Neural cell (in vitro differentiated cells): ENCODE results near the gene SAMD15. TPM values are rescaled to one million over a fixed set of nuclear protein-coding genes. Genes with fewer than 3 reads are reported as not detected.

ENCODE experiments used
- H2AFZ ChIP-seq: fragments of 200-600, 300-800 bp; sonication (generic), shearing (Covaris generic); 2 replicates; pipeline ENCODE4 v1.6.0; 2014; ENCODE audit warnings: low read depth, mild to moderate bottlenecking, antibody characterized with exemption, low read length, moderate library complexity
- H3F3A ChIP-seq: fragments of 200-600 bp; shearing (Covaris generic); 2 replicates; pipeline ENCODE4 v1.6.1; 2016; ENCODE audit warnings: mild to moderate bottlenecking, moderate library complexity, mixed read lengths, antibody characterized with exemption, low read length; ENCODE audit not compliant: insufficient read depth, poor library complexity, severe bottlenecking
- H3K27ac ChIP-seq: fragments of 200-600, 300-800 bp; sonication (generic), shearing (Covaris generic); 2 replicates; pipeline ENCODE4 v1.5.1; 2014; ENCODE audit warnings: mild to moderate bottlenecking, low read length, moderate library complexity
- H3K27me3 ChIP-seq: fragments of 300-800, 200-600 bp; sonication (generic), shearing (Covaris generic); 2 replicates; pipeline ENCODE4 v1.6.0; 2014; ENCODE audit warnings: mild to moderate bottlenecking, low read depth, low read length, moderate library complexity; ENCODE audit not compliant: insufficient read depth
- H3K36me3 ChIP-seq: fragments of 300-800, 200-600 bp; sonication (generic), shearing (Covaris generic); 2 replicates; pipeline ENCODE4 v1.5.1; 2014; ENCODE audit warnings: mild to moderate bottlenecking, antibody characterized with exemption, low read length, moderate library complexity; ENCODE audit not compliant: insufficient read depth
- H3K4me2 ChIP-seq: fragments of 300-800, 200-600 bp; sonication (generic), shearing (Covaris generic); 2 replicates; pipeline ENCODE4 v1.6.0; 2014; ENCODE audit warnings: mild to moderate bottlenecking, low read length
- H3K4me3 ChIP-seq: fragments of 300-800, 200-600 bp; sonication (generic), shearing (Covaris generic); 2 replicates; pipeline ENCODE4 v1.5.1; 2014; ENCODE audit warnings: mild to moderate bottlenecking, low read length, moderate library complexity
- H3K79me2 ChIP-seq: fragments of 200-600 bp; shearing (Covaris generic); replicated peaks from 2 replicates; pipeline ENCODE4 v1.6.0; 2014; ENCODE audit warnings: mild to moderate bottlenecking, low read length, moderate library complexity; ENCODE audit not compliant: insufficient read depth
- H3K9ac ChIP-seq: fragments of 300-800, 200-600 bp; sonication (generic), shearing (Covaris generic); 2 replicates; pipeline ENCODE4 v1.6.1; 2016; ENCODE audit warnings: mild to moderate bottlenecking, low read length, mixed read lengths
- H3K9me2 ChIP-seq: fragments of 200-600 bp; shearing (Covaris generic); 2 replicates; pipeline ENCODE4 v1.6.1; 2016; ENCODE audit warnings: mild to moderate bottlenecking, low read length, mixed read lengths; ENCODE audit not compliant: insufficient read depth
- H3K9me3 ChIP-seq: fragments of 200-600, 300-800 bp; sonication (generic), shearing (Covaris generic); 2 replicates; pipeline ENCODE4 v1.6.1; 2016; ENCODE audit warnings: mild to moderate bottlenecking, mixed run types, low read length, moderate library complexity, mixed read lengths
- H4K20me1 ChIP-seq: fragments of 200-600 bp; shearing (Covaris generic); 2 replicates; pipeline ENCODE4 v1.6.1; 2016; ENCODE audit warnings: mild to moderate bottlenecking, mixed run types; ENCODE audit not compliant: insufficient read depth
- EP300 ChIP-seq: fragments of 450-650 bp; conservative IDR thresholded peaks from 2 replicates; pipeline ENCODE4 v1.6.1; 2014; ENCODE audit warnings: antibody characterized with exemption, mild to moderate bottlenecking, moderate library complexity; ENCODE audit not compliant: poor library complexity, severe bottlenecking
- EZH2 ChIP-seq: fragments of 200-600, 300-800 bp; shearing (Covaris generic), sonication (generic); IDR thresholded peaks from 2 replicates; pipeline ENCODE4 v1.6.1; 2014; ENCODE audit warnings: antibody characterized with exemption, low read length, borderline replicate concordance, mild to moderate bottlenecking; ENCODE audit not compliant: insufficient read depth, poor library complexity, severe bottlenecking
- MXI1 ChIP-seq: fragments of 450-650 bp; conservative IDR thresholded peaks from 2 replicates; pipeline ENCODE4 v1.6.1; 2014; ENCODE audit warnings: antibody characterized with exemption, mild to moderate bottlenecking; ENCODE audit not compliant: poor library complexity, severe bottlenecking
- POLR2AphosphoS5 ChIP-seq: IDR thresholded peaks from 2 replicates; pipeline ENCODE4 v1.6.1; 2012
- RAD21 ChIP-seq: fragments of 450-650 bp; conservative IDR thresholded peaks from 2 replicates; pipeline ENCODE4 v1.6.1; 2014; ENCODE audit warnings: antibody characterized with exemption, mild to moderate bottlenecking, moderate library complexity
- SMC3 ChIP-seq: fragments of 450-650 bp; conservative IDR thresholded peaks from 2 replicates; pipeline ENCODE4 v1.6.1; 2014; ENCODE audit warnings: antibody characterized with exemption, mild to moderate bottlenecking, moderate library complexity; ENCODE audit not compliant: poor library complexity
- TAF1 ChIP-seq: IDR thresholded peaks from 2 replicates; pipeline ENCODE4 v1.6.1; 2012; ENCODE audit warnings: low read depth
- polyA plus RNA-seq: library from polyadenylated mRNA; depleted of rRNA; stranded (reverse); fragments of >200 nt; gene quantifications from 2 replicates; pipeline ENCODE4 v1.2.3, GENCODE V29; 2014
- TF ChIP-seq, protein P1 (sequence below): fragments of 450-650 bp; IDR thresholded peaks from 2 replicates; pipeline ENCODE4 v1.5.1; 2014; ENCODE audit warnings: antibody characterized with exemption, mild to moderate bottlenecking, moderate library complexity; ENCODE audit not compliant: poor library complexity, severe bottlenecking
- TF ChIP-seq, protein P2 (sequence below): IDR thresholded peaks from 2 replicates; pipeline ENCODE4 v1.6.1; 2012; ENCODE audit warnings: borderline replicate concordance

Gene SAMD15
- polyA plus RNA-seq, 1 donor from 2014 or later: 2.8 TPM

DNA sequence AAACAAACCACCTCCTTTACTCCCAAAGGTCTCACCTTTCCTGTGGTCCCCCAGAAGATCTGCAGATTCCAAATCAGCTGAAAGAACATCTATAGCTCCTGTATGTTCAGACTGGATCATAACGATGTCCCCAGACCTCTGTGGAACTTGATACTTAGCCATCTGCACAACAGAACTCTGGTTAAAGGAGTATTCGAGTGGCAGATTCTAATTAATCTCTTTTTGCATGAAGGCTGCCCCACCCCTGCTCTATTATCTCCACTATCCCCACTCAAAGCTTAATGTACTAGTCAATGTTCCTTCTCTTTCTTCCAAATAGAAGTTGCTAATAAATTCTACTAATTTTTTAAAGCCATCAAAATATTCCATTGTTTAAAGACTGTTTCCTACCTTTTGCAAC, 33.5 kb upstream of the SAMD15 start:
- no peaks in the 10 kb centered on the region for H3K79me2 ChIP-seq
- no peaks in the 10 kb centered on the region for H3K9me2 ChIP-seq
- no peak overlapping the region for H2AFZ ChIP-seq
- H3K4me2 ChIP-seq: no peak overlapping the region
- no peak overlapping the region for H3K9ac ChIP-seq
- H3F3A ChIP-seq: no peaks in the 10 kb centered on the region
- peak overlapping the region; percentile 52 for H3K27ac ChIP-seq
- H3K36me3 ChIP-seq: no peaks in the 10 kb centered on the region
- H3K9me3 ChIP-seq: no peaks in the 10 kb centered on the region
- no peaks in the 10 kb centered on the region for H4K20me1 ChIP-seq
- no peak for TF ChIP-seq EZH2
- TF ChIP-seq RAD21: no peak
- TF ChIP-seq TAF1: no peak
- no peak for TF ChIP-seq POLR2AphosphoS5
- TF ChIP-seq MXI1: no peak
- TF ChIP-seq, protein P1, sequence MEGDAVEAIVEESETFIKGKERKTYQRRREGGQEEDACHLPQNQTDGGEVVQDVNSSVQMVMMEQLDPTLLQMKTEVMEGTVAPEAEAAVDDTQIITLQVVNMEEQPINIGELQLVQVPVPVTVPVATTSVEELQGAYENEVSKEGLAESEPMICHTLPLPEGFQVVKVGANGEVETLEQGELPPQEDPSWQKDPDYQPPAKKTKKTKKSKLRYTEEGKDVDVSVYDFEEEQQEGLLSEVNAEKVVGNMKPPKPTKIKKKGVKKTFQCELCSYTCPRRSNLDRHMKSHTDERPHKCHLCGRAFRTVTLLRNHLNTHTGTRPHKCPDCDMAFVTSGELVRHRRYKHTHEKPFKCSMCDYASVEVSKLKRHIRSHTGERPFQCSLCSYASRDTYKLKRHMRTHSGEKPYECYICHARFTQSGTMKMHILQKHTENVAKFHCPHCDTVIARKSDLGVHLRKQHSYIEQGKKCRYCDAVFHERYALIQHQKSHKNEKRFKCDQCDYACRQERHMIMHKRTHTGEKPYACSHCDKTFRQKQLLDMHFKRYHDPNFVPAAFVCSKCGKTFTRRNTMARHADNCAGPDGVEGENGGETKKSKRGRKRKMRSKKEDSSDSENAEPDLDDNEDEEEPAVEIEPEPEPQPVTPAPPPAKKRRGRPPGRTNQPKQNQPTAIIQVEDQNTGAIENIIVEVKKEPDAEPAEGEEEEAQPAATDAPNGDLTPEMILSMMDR: no peak
- no peak for TF ChIP-seq EP300
- TF ChIP-seq, protein P2, sequence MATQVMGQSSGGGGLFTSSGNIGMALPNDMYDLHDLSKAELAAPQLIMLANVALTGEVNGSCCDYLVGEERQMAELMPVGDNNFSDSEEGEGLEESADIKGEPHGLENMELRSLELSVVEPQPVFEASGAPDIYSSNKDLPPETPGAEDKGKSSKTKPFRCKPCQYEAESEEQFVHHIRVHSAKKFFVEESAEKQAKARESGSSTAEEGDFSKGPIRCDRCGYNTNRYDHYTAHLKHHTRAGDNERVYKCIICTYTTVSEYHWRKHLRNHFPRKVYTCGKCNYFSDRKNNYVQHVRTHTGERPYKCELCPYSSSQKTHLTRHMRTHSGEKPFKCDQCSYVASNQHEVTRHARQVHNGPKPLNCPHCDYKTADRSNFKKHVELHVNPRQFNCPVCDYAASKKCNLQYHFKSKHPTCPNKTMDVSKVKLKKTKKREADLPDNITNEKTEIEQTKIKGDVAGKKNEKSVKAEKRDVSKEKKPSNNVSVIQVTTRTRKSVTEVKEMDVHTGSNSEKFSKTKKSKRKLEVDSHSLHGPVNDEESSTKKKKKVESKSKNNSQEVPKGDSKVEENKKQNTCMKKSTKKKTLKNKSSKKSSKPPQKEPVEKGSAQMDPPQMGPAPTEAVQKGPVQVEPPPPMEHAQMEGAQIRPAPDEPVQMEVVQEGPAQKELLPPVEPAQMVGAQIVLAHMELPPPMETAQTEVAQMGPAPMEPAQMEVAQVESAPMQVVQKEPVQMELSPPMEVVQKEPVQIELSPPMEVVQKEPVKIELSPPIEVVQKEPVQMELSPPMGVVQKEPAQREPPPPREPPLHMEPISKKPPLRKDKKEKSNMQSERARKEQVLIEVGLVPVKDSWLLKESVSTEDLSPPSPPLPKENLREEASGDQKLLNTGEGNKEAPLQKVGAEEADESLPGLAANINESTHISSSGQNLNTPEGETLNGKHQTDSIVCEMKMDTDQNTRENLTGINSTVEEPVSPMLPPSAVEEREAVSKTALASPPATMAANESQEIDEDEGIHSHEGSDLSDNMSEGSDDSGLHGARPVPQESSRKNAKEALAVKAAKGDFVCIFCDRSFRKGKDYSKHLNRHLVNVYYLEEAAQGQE: no peak
- TF ChIP-seq SMC3: no peak
- no peaks in the 10 kb centered on the region for H3K27me3 ChIP-seq
- peak overlapping the region; percentile 42 for H3K4me3 ChIP-seq

DNA sequence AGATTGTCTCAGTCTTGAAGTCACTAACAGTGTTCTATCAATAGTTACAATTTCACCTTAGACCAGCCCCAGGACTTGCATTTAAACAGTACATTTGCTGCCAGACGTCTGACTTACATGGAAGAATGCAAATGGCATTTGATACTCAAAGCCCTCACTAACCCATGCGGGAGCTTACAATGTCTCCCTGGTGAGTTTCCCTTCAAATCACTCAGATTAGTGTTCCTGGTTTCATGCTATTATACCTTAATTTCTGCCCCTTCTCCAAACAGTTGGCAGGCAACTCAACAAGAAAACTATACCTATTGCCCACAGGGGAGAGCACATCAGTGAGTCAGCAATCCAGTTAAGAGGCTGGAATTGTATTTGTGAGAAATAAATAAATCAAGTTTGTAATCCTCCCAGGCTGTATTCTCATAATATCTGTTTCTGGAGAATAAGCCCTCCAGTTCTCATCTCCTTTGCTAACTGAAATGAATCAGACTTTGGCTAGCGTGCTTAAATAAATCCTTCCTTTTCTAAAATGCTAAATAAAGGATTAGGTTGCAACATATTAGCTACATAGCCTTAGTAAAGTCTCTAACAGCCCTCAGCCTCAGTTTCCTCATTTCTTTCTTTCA, 32.7 kb upstream of the SAMD15 start:
- no peaks in the 10 kb centered on the region for H3K27me3 ChIP-seq
- peak overlapping the region; percentile 52 for H3K27ac ChIP-seq
- H3K4me2 ChIP-seq: no peak overlapping the region
- peak overlapping the region; percentile 42 for H3K4me3 ChIP-seq
- no peaks in the 10 kb centered on the region for H3K9me3 ChIP-seq
- H4K20me1 ChIP-seq: no peaks in the 10 kb centered on the region
- no peak overlapping the region for H2AFZ ChIP-seq
- peak; percentile 0 for TF ChIP-seq RAD21
- TF ChIP-seq, protein P2: no peak
- TF ChIP-seq, protein P1: no peak
- TF ChIP-seq SMC3: no peak
- H3K79me2 ChIP-seq: no peaks in the 10 kb centered on the region
- H3K9me2 ChIP-seq: no peaks in the 10 kb centered on the region
- no peaks in the 10 kb centered on the region for H3K36me3 ChIP-seq
- no peak overlapping the region for H3K9ac ChIP-seq
- H3F3A ChIP-seq: no peaks in the 10 kb centered on the region
